Right lobe of liver (tissue), 6 donors: ENCODE measurements around the gene ICOSLG. TPM values are rescaled to one million over a fixed set of nuclear protein-coding genes. Genes with fewer than 3 reads are reported as not detected.

Source experiments
- ATAC-seq, 4 donors: fragments of 200-7000 bp; cut with Tn5 transposase; one replicate each; pipeline ENCODE4 v1.9.1; 2020; ENCODE audit warnings: mild to moderate bottlenecking in 4 of 4, moderate library complexity in 4 of 4
- DNase-seq, 3 donors: peaks; one replicate each; pipeline ENCODE4 v3.0.0-alpha.2; 2020
- H3K27ac ChIP-seq, 3 donors: fragments of 200-600 bp; one replicate each; pipeline ENCODE4 v1.8.0; 2022
- H3K27me3 ChIP-seq, 2 donors: fragments of 200-600 bp; one replicate each; pipeline ENCODE4 v1.8.0; 2022
- H3K36me3 ChIP-seq, 4 donors: fragments of 200-600 bp; sonication (generic) in 1 of 4; one replicate each; pipeline versions ENCODE4 v1.5.1 to v1.8.0; 2017 to 2022; ENCODE audit warnings: control low read depth in 1 of 4
- H3K4me1 ChIP-seq, 4 donors: fragments of 200-600 bp; sonication (generic) in 1 of 4; one replicate each; pipeline versions ENCODE4 v1.5.1 to v1.8.0; 2017 to 2022; ENCODE audit warnings: control low read depth in 1 of 4
- H3K4me3 ChIP-seq, 3 donors: fragments of 200-600 bp; one replicate each; pipeline ENCODE4 v1.8.0; 2022
- H3K9me3 ChIP-seq, 4 donors: fragments of 200-600 bp; sonication (generic) in 1 of 4; one replicate each; pipeline versions ENCODE4 v1.5.1 to v1.8.0; 2017 to 2022; ENCODE audit warnings: control low read depth in 1 of 4
- CTCF ChIP-seq, 4 donors: fragments of 200-600 bp in 3 of 4; fragments of 450-650 bp in 1 of 4; IDR thresholded peaks; one replicate each; pipeline versions ENCODE4 v1.5.1 to v1.8.0; 2016 to 2022; ENCODE audit warnings: antibody characterized with exemption in 4 of 4, mild to moderate bottlenecking in 2 of 4
- POLR2A ChIP-seq: fragments of 450-650 bp; IDR thresholded peaks from one replicate; pipeline ENCODE4 v1.6.1; 2017; ENCODE audit warnings: antibody characterized with exemption, mild to moderate bottlenecking
- WGBS: methylation state at CpG from one replicate; pipeline ENCODE4 v1.1.6; 2018; ENCODE audit warnings: low coverage, low lambda C conversion rate; ENCODE audit not compliant: insufficient coverage; ENCODE audit errors: missing lambda C conversion rate; 5-methylcytosine and 5-hydroxymethylcytosine counted together
- intact Hi-C, 2 donors: fragments of 100-400 bp; cut with DNase I; formaldehyde crosslinking; loops; one replicate each; pipeline versions ENCODE4 v1.11.2 to v1.14.1; 2022
- total RNA-seq, 6 experiments: library from RNA; depleted of rRNA in 2 of 6; stranded (reverse); fragments of >200 nt in 2 of 6; fragmentation: NEBNext Ultra II Directional in 3 of 6; extraction: Animal tissue kit (Norgen Biotek cat#: 25700) in 3 of 6; gene quantifications; one replicate each; pipeline versions ENCODE4 v1.1.0 to v1.2.4, GENCODE V29; 2016 to 2023
- donor health status: DM: no; HTN: yes; CAD: no.
- donor health status: DM: no; HTN: no; CAD: no.
- donor health status: DM: no; HTN: no; CAD: no.
- donor health status: DM: no; HTN: yes; CAD: no.
- donor health status: DM: no; HTN: yes; CAD: no.

ICOSLG gene
- total RNA-seq, 6 experiments from 2014 or later = 1.1 to 2.7 (median 1.7) TPM

GRCh38 chr21:44282370-44282769 is 41.6 kb upstream of the ICOSLG start:
- Histone ChIP-seq H3K27ac (no peak overlapping the region), H3K4me1 (peaks cover 0 to 3% (median 0%) of the 10 kb centered on the region in 4 donors), H3K27me3 (no peaks in the 10 kb centered on the region), H3K36me3 (no peaks in the 10 kb centered on the region), H3K4me3 (no peak overlapping the region), H3K9me3 (no peaks in the 10 kb centered on the region)
- 100% methylated on average over 1 of the region's 9 CpGs for WGBS
- peak in 1 of 3 donors; percentile 40 for DNase-seq
- no peak for ATAC-seq
- TF ChIP-seq POLR2A (no peak), CTCF (IDR thresholded peaks at IDR 0.05) (no peak)
- intact Hi-C loops = no loop called here

GRCh38 chr21:44281801-44282200 is 41.1 kb upstream of the ICOSLG start:
- H3K4me3 ChIP-seq = no peak overlapping the region
- peaks cover 0 to 3% (median 0%) of the 10 kb centered on the region in 4 donors for H3K4me1 ChIP-seq
- intact Hi-C loops = no loop called here
- 89% methylated on average over 9 of the region's 9 CpGs for WGBS
- TF ChIP-seq POLR2A (no peak), CTCF (IDR thresholded peaks at IDR 0.05) (no peak)
- peak in 1 of 3 donors; percentile 36 for DNase-seq
- no peaks in the 10 kb centered on the region for H3K27me3 ChIP-seq
- no peaks in the 10 kb centered on the region for H3K36me3 ChIP-seq
- H3K9me3 ChIP-seq = no peaks in the 10 kb centered on the region
- ATAC-seq = no peak
- no peak overlapping the region for H3K27ac ChIP-seq

GRCh38 chr21:44279354-44280260 is 38.9 kb upstream of the ICOSLG start:
- Histone ChIP-seq H3K27me3 (no peaks in the 10 kb centered on the region), H3K9me3 (no peaks in the 10 kb centered on the region), H3K36me3 (no peaks in the 10 kb centered on the region), H3K4me1 (no peaks in the 10 kb centered on the region), H3K27ac (no peak overlapping the region), H3K4me3 (no peak overlapping the region)
- TF ChIP-seq CTCF (IDR thresholded peaks at IDR 0.05) = no peak
- no peak for TF ChIP-seq POLR2A
- 89% methylated on average over 13 of the region's 19 CpGs for WGBS
- intact Hi-C loops = no loop called here
- DNase-seq (peak in 1 of 3 donors; percentile 15), ATAC-seq (no peak)

GRCh38 chr21:44275041-44275440 is 34.3 kb upstream of the ICOSLG start:
- Histone ChIP-seq H3K9me3 (no peaks in the 10 kb centered on the region), H3K27me3 (no peaks in the 10 kb centered on the region), H3K27ac (no peak overlapping the region), H3K4me3 (no peak overlapping the region), H3K36me3 (no peaks in the 10 kb centered on the region), H3K4me1 (no peaks in the 10 kb centered on the region)
- DNase-seq = no peak
- intact Hi-C loops = no loop called here
- WGBS = 63% methylated on average over 5 of the region's 5 CpGs
- TF ChIP-seq CTCF (IDR thresholded peaks at IDR 0.05) (no peak), POLR2A (no peak)
- ATAC-seq = no peak
